NCI-H2029 (cell line): ENCODE measurements around the gene CHCHD3.
"Not testable (repeated sequence)": the region's sequence is repeated elsewhere in the genome, so short reads cannot be mapped to it uniquely, and the experiment has no call there.

ENCODE experiments used
- DNase-seq: peaks from one replicate; lab custom pipeline; 2025; lab: John Stamatoyannopoulos, UW

CHCHD3 gene

DNA sequence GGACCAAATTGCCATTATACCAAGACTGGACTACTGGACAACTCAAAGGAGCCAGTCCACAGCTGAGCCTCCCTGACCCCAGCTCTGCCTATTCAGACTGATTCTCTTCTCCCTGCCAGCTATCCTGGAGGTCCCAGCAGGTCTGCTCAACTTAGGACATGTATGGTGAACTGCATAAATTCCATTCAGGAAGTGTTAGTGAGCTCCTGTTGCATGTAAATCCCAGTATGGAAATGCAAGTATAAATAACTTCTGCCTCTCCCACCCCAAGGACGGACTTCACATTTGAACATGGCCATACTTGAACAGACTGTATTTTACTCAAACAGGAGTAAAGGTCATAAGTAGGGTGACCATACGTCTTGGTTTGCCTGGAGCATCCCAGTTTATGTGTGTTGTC is 128.4 kb downstream of the CHCHD3 start:
- no peak for DNase-seq

- no peak for DNase-seq
Observed at GRCh38 chr7:132950725-132951124, 131.2 kb downstream of the CHCHD3 start.

DNA sequence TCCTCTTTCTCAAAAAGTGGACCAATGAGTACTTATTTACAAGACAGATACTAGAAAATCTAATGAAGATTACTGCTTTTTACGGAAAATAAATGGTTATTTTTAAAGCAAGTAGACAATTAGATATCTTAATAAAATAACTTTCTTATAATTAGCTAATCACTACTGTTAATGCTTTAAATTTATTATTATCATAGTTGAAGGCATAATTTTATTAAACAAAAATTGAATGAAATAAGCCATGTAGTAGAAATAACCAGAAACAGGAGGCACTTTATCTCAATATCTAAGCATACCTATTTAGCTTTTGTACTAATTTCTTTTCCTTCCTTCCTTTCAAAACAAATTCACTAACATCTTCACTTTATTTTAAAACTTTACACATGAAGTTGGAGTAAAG is 134.9 kb downstream of the CHCHD3 start:
- DNase-seq, result no peak

DNA sequence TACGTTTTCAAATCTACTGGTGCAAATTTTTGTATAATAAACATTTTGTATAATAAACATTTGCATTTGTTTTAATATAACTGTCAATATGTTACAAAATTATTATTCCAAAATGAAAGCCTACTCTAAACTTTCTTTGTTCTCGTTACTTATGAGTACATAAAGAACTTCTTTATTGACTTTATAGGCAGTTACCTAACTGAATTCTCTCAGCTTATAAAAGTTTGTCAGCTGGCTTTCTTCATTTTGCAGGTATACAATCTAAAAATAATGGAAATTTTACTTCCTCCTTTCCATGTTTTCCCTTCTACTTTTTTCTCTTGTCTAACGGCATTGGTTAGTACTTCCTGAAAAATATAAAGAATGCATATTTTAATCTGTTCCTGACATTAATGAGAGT is 137.1 kb downstream of the CHCHD3 start:
- DNase-seq, result no peak

- DNase-seq, result no peak
Observed at GRCh38 chr7:132943645-132944044, 138.2 kb downstream of the CHCHD3 start.

GRCh38 chr7:132942701-132943100 is 139.2 kb downstream of the CHCHD3 start:
- no peak for DNase-seq

GRCh38 chr7:132941905-132942304 is 140.0 kb downstream of the CHCHD3 start:
- no peak for DNase-seq

DNA sequence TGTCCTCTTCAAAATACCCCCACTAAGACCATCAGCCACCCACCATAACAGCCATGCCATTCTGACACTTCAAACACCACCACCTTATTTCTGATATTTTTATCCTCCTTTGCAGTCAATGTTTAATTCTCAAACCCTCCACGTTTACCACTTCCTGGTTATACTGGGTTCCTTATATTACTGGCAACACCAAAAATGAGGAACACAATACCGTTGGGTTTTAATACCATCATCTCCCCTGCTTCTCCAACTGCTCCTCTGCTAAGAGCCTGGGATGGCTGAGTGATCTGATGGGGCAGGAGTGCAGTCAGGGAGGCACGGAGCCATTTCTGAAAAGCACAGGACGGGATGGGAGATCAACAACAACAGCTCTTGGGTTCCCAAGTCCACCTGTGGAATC is 140.5 kb downstream of the CHCHD3 start:
- no peak for DNase-seq

- DNase-seq, result no peak
Observed at GRCh38 chr7:132940084-132940483, 141.8 kb downstream of the CHCHD3 start.

- DNase-seq, result no peak
Observed at GRCh38 chr7:132939495-132939894, 142.4 kb downstream of the CHCHD3 start.

GRCh38 chr7:132937286-132937685 is 144.6 kb downstream of the CHCHD3 start:
- DNase-seq, result no peak

DNA sequence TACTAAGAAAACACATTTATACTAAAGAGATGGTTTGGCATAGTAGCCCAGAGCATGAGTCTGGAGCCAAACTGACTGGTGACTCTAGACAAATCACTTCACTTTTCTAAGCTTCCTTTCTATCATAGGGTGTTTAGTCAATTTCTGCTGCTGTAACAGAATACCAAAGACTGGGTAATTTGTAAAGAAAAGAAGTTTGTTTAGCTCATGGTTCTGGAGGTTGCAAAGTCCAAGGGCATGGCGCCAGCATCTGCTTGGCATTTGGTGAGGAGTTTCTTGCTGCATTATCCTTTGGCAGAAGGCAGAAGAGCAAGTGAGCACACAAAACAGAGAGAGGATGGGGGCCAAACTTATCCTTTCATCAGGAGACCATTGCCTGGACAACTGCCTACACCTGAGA is 146.3 kb downstream of the CHCHD3 start:
- no peak for DNase-seq

- DNase-seq, result no peak
Observed at GRCh38 chr7:132934017-132934416, 147.9 kb downstream of the CHCHD3 start.

- DNase-seq, result no peak
Observed at GRCh38 chr7:132933072-132933458, 148.8 kb downstream of the CHCHD3 start.

- DNase-seq, result no peak
Observed at GRCh38 chr7:132932296-132933071, 149.4 kb downstream of the CHCHD3 start.

GRCh38 chr7:132930881-132931280 is 151.0 kb downstream of the CHCHD3 start:
- DNase-seq, result no peak

DNA sequence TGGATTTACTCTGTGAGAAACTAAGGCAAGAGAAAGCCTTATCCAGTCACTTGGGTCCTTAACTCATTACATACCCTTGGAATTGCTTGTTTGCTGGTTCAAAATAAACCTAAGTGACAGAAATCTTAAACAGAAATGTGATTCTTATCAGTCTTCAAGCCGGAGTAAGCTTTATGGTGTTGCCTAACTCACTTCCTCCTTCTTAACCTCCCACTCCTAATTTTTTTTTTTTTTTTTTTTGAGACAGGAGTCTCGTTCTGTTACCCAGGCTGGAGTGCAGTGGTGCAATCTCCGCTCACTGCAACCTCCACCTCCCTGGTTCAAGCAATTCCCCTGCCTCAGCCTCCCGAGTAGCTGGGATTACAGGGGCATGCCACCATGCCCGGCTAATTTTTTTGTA is 151.9 kb downstream of the CHCHD3 start:
- DNase-seq, result not testable (repeated sequence)

DNA sequence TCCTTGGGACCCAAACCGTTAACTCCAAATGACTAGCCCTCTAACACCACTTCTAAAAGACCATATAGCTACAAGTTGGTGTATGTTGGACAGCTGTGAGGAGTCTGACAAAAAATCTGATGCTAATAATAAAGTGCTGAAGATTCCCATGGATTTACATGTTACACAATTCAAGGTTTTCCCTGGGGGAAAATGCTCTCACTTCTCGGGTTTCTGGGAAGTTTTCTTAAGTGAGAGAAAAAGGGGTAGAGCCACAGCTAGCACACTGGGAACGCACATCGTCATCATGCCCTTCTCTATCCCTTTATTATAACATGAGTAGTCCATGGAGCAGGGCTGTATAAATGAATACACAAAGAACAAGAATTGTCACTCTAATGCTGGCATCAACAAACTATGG is 162.1 kb downstream of the CHCHD3 start:
- DNase-seq, result no peak

DNA sequence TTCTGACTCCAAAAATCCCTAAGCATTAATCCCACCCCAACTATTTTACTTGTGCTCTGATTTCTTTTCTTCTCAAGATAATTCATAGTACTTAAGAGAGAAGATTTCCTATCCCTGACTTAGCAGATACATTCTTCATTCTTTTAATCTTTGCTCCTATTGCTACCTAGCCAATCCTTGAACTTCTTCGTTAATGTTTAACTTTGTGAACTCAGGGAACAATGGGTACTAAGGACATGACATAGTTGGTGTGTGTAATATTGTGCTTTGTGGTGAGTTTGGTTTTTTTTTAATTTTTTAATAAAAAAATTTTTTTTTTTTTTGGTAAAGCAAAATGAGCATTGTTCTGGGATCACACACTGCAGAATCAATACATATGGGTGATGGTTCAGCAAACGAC is 166.2 kb downstream of the CHCHD3 start:
- DNase-seq, result no peak

- DNase-seq, result no peak
Observed at GRCh38 chr7:132910657-132911056, 171.2 kb downstream of the CHCHD3 start.

- DNase-seq, result no peak
Observed at GRCh38 chr7:132907380-132907940, 174.4 kb downstream of the CHCHD3 start.

GRCh38 chr7:132906193-132906835 is 175.6 kb downstream of the CHCHD3 start:
- DNase-seq, result no peak

DNA sequence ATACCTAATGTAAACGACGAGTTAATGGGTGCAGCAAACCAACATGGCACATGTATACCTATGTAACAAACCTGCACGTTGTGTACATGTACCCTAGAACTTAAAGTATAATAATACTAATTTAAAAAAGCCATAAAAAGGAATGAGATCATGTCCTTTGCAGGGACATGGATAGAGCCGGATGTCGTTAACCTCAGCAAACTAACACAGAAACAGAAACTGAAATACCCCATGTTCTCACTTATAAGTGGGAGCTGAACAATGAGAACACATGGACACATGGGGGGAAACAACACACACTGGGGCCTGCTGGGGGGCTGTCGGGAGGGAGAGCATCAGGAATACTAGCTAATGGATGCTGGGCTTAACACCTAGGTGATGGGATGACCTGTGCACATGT is 176.8 kb downstream of the CHCHD3 start:
- not testable (repeated sequence) for DNase-seq
